Psoas muscle (tissue), 8 donors: ENCODE measurements around the gene ABHD1. TPM values are rescaled to one million over a fixed set of nuclear protein-coding genes. Genes with fewer than 3 reads are reported as not detected.

Experiments used
- ATAC-seq, 4 donors: fragments of 200-7000 bp; cut with Tn5 transposase; one replicate each; pipeline ENCODE4 v1.9.1; 2020; ENCODE audit warnings: moderate library complexity in 3 of 4, mild to moderate bottlenecking in 2 of 4
- DNase-seq, 2 donors: peaks; one replicate each; pipeline ENCODE4 v3.0.0-alpha.2; 2020
- H3K27ac ChIP-seq: fragments of 200-600 bp; one replicate; pipeline ENCODE4 v1.8.0; 2022
- H3K27me3 ChIP-seq, 3 donors: fragments of 200-600 bp in 1 of 3; one replicate each; pipeline versions ENCODE4 v1.6.1 to v1.8.0; 2013 to 2022; ENCODE audit warnings: low read length in 2 of 3, mild to moderate bottlenecking in 2 of 3, moderate library complexity in 1 of 3; ENCODE audit not compliant: insufficient read depth in 3 of 3
- H3K36me3 ChIP-seq, 2 donors: fragments of 200-600 bp in 1 of 2; one replicate each; pipeline versions ENCODE4 v1.6.1 to v1.8.0; 2013 to 2022; ENCODE audit warnings: low read depth in 1 of 2, mild to moderate bottlenecking in 1 of 2, moderate library complexity in 1 of 2; ENCODE audit not compliant: insufficient read depth in 1 of 2
- H3K4me1 ChIP-seq: fragments of 200-600 bp; one replicate; pipeline ENCODE4 v1.8.0; 2022
- H3K4me3 ChIP-seq: fragments of 200-600 bp; one replicate; pipeline ENCODE4 v1.8.0; 2022; ENCODE audit warnings: mild to moderate bottlenecking
- H3K9me3 ChIP-seq: fragments of 200-600 bp; one replicate; pipeline ENCODE4 v1.8.0; 2022
- WGBS, 3 donors: extraction: QIAGEN DNeasy Blood & Tissue Kit; methylation state at CpG; one replicate each; pipeline versions ENCODE4 v1.1.6 to v1.1.7; 2013; 5-methylcytosine and 5-hydroxymethylcytosine counted together
- intact Hi-C, 2 donors: fragments of 100-400 bp; cut with DNase I; formaldehyde crosslinking; loops; one replicate each; pipeline versions ENCODE4 v1.11.0 to v1.14.2; 2022
- polyA plus RNA-seq, 3 donors: library from polyadenylated mRNA; stranded (reverse); fragments of 200-250 nt; gene quantifications; one replicate each; pipeline ENCODE4 v1.2.3, GENCODE V29; 2013
- total RNA-seq, 4 donors: library from RNA; stranded (reverse); fragmentation: NEBNext Ultra II Directional in 2 of 4; extraction: Animal tissue kit (Norgen Biotek cat#: 25700) in 2 of 4; gene quantifications; one replicate each; pipeline versions ENCODE4 v1.2.1 to v1.2.4, GENCODE V29; 2021 to 2023
- TF ChIP-seq, protein P1 (sequence below): fragments of 200-600 bp; IDR thresholded peaks from one replicate; pipeline ENCODE4 v1.8.0; 2022; ENCODE audit warnings: antibody characterized with exemption
- donor health status: healthy with polysubstance abuse.
- donor health status: DM: no; HTN: no; CAD: no; lungs with moderate emphysema.
- donor health status: Bipolar disorder and iron deficiency.
- donor health status: healthy.
- donor health status: DM: yes; HTN: yes; CAD: no.
- donor health status: DM: no; HTN: no; CAD: no.
- donor health status: DM: no; HTN: no; CAD: no.
- donor health status: DM: yes; HTN: yes; CAD: no.

ABHD1 gene
- total and polyA plus RNA-seq, 7 donors, result 1.4 to 4.5 (median 3.8) TPM

DNA sequence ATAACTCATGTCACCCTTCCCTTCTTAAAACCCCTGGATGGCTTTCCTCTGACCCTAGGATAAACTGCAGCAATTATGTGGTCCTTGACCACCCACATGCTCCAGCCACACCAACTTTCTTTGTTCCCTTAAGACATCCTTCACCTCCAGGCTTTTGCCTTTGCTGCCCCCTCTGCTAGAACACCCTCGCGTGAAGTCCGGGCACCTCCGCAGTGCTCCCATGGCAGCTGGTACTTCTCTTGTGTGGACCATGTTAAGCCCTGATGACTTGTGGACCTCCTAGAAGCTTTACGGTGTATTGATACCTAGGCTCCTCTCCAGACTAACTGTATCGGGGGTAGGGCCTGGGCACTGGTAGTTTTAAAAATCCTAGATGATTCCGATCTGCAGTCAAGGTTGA is 824 bp upstream of the ABHD1 start:
- Histone ChIP-seq H3K27ac (peak overlapping the region; percentile 80), H3K36me3 (no peaks in the 10 kb centered on the region), H3K27me3 (peaks cover 0 to 9% (median 0%) of the 10 kb centered on the region in 3 donors), H3K4me1 (peaks cover 12% of the 10 kb centered on the region), H3K4me3 (peak overlapping the region; percentile 74), H3K9me3 (no peaks in the 10 kb centered on the region)
- intact Hi-C loops, result no loop called here
- TF ChIP-seq, protein P1, sequence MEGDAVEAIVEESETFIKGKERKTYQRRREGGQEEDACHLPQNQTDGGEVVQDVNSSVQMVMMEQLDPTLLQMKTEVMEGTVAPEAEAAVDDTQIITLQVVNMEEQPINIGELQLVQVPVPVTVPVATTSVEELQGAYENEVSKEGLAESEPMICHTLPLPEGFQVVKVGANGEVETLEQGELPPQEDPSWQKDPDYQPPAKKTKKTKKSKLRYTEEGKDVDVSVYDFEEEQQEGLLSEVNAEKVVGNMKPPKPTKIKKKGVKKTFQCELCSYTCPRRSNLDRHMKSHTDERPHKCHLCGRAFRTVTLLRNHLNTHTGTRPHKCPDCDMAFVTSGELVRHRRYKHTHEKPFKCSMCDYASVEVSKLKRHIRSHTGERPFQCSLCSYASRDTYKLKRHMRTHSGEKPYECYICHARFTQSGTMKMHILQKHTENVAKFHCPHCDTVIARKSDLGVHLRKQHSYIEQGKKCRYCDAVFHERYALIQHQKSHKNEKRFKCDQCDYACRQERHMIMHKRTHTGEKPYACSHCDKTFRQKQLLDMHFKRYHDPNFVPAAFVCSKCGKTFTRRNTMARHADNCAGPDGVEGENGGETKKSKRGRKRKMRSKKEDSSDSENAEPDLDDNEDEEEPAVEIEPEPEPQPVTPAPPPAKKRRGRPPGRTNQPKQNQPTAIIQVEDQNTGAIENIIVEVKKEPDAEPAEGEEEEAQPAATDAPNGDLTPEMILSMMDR, result no peak
- ATAC-seq (no peak), DNase-seq (no peak)
- 88 to 89% (median 89%) methylated on average over 7 of the region's 7 CpGs for WGBS, 3 donors

DNA sequence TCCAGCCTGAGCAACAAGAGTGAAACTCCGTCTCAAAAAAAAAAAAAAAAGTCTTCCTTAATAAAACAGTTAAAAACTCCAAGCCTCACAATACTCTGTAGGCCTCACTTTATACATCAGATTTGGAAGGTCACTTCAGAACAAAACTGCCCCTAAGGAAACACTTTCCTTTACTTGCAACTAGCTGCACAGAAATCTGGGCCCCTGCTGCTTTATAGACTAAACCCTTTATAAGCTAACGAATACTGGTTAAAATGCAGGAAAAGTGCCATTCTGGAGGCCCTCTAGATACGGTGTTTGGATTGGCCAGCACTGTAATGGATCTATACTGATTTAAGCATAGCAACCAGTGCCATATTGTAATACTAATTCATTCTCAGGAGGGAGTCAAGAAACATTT is 1.5 kb downstream of the ABHD1 start:
- peak overlapping the region; percentile 80 for H3K27ac ChIP-seq
- no peak for DNase-seq
- no peak for ATAC-seq
- 77 to 89% (median 78%) methylated on average over 3 of the region's 3 CpGs for WGBS, 3 donors
- H3K36me3 ChIP-seq, result peaks cover 0 to 7% of the 10 kb centered on the region in 2 donors
- H3K4me3 ChIP-seq, result no peak overlapping the region
- H3K9me3 ChIP-seq, result no peaks in the 10 kb centered on the region
- H3K27me3 ChIP-seq, result no peaks in the 10 kb centered on the region
- TF ChIP-seq, protein P1, result no peak
- peaks cover 12% of the 10 kb centered on the region for H3K4me1 ChIP-seq
- intact Hi-C loops, result no loop called here

GRCh38 chr2:27126252-27126710 is 2.7 kb downstream of the ABHD1 start:
- peak; percentile 80 to 87 (median 84) for ATAC-seq
- Histone ChIP-seq H3K36me3 (peaks cover 0 to 19% of the 10 kb centered on the region in 2 donors), H3K9me3 (no peaks in the 10 kb centered on the region), H3K27ac (peak overlapping the region; percentile 80), H3K27me3 (no peaks in the 10 kb centered on the region), H3K4me3 (no peak overlapping the region), H3K4me1 (peaks cover 12% of the 10 kb centered on the region)
- intact Hi-C loops, result no loop called here
- 18 to 27% (median 21%) methylated on average over 5 of the region's 5 CpGs for WGBS, 3 donors
- TF ChIP-seq, protein P1, result no peak
- DNase-seq, result peak; percentile 25 to 64

GRCh38 chr2:27127883-27128667 is 4.5 kb downstream of the ABHD1 start:
- H3K4me3 ChIP-seq, result no peak overlapping the region
- ATAC-seq (no peak), DNase-seq (no peak)
- H3K9me3 ChIP-seq, result no peaks in the 10 kb centered on the region
- peaks cover 0 to 37% of the 10 kb centered on the region in 2 donors for H3K36me3 ChIP-seq
- TF ChIP-seq, protein P1, result no peak
- H3K27me3 ChIP-seq, result no peaks in the 10 kb centered on the region
- no peak overlapping the region for H3K27ac ChIP-seq
- 75 to 83% (median 77%) methylated on average over 9 of the region's 9 CpGs for WGBS, 3 donors
- intact Hi-C loops, result no loop called here
- peaks cover 15% of the 10 kb centered on the region for H3K4me1 ChIP-seq
